Activated CD8-positive, alpha-beta T cell treated with anti-CD3 and anti-CD28 coated beads for 36 hours (primary cell): Measurements from ENCODE around the gene SRA1. TPM values are rescaled to one million over a fixed set of nuclear protein-coding genes. Genes with fewer than 3 reads are reported as not detected.

ENCODE experiments used
- ATAC-seq: fragments of 200-7000 bp; cut with Tn5 transposase; one replicate; pipeline ENCODE4 v1.10.0; 2021; ENCODE audit warnings: mild to moderate bottlenecking, moderate library complexity
- CTCF ChIA-PET: fragments of 350-600 bp; sonication (Branson Sonifier 250); formaldehyde crosslinking; loops from one replicate; lab custom pipeline; 2021; ENCODE audit warnings: antibody characterized with exemption; lab: Charles Lee
- POLR2A ChIA-PET: fragments of 350-600 bp; sonication (Branson Sonifier 250); formaldehyde crosslinking; loops from one replicate; lab custom pipeline; 2021; ENCODE audit warnings: antibody characterized with exemption; lab: Charles Lee
- DNase-seq: peaks from one replicate; pipeline ENCODE4 v3.0.0-alpha.2; 2020
- H3K27ac Mint-ChIP-seq: one replicate; pipeline ENCODE4 v1.8.0; 2021; ENCODE audit warnings: mild to moderate bottlenecking, mixed read lengths
- H3K27me3 Mint-ChIP-seq: one replicate; pipeline ENCODE4 v1.8.0; 2021; ENCODE audit warnings: mixed read lengths
- H3K36me3 Mint-ChIP-seq: one replicate; pipeline ENCODE4 v1.8.0; 2021; ENCODE audit warnings: low read depth, mixed read lengths
- H3K4me1 Mint-ChIP-seq: one replicate; pipeline ENCODE4 v1.8.0; 2021; ENCODE audit warnings: low read depth, mixed read lengths
- H3K4me3 Mint-ChIP-seq: one replicate; pipeline ENCODE4 v1.8.0; 2021; ENCODE audit warnings: mild to moderate bottlenecking, moderate library complexity, mixed read lengths
- H3K9me3 Mint-ChIP-seq: one replicate; pipeline ENCODE4 v1.8.0; 2021; ENCODE audit warnings: mixed read lengths
- CTCF ChIP-seq: fragments of 200-600 bp; IDR thresholded peaks from one replicate; pipeline ENCODE4 v1.8.0; 2022; ENCODE audit warnings: antibody characterized with exemption, mild to moderate bottlenecking
- intact Hi-C: fragments of 100-400 bp; cut with micrococcal nuclease; formaldehyde crosslinking; loops from one replicate; pipeline ENCODE4 v1.10.0; 2022
- total RNA-seq, 2 experiments: library from RNA; stranded (reverse); gene quantifications; one replicate each; pipeline ENCODE4 v1.2.3, GENCODE V29; 2021

SRA1 gene
- total RNA-seq, 2 experiments from 2014 or later, result 47.8 to 49.5 TPM

DNA sequence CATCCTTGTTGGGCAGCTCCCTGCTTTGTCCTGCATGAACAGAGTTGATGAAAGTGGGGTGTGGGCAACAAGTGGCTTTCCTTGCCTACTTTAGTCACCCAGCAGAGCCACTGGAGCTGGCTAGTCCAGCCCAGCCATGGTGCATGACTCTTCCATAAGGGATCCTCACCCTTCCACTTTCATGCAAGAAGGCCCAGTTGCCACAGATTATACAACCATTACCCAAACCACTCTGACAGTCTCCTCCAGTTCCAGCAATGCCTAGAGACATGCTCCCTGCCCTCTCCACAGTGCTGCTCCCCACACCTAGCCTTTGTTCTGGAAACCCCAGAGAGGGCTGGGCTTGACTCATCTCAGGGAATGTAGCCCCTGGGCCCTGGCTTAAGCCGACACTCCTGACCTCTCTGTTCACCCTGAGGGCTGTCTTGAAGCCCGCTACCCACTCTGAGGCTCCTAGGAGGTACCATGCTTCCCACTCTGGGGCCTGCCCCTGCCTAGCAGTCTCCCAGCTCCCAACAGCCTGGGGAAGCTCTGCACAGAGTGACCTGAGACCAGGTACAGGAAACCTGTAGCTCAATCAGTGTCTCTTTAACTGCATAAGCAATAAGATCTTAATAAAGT is 11.3 kb upstream of the SRA1 start:
- intact Hi-C loops, result loop anchor here (10.0 kb wide), 1 partner anchor 136 kb away; the partner anchor contains the start of gene ZMAT2
- DNase-seq, result no peak
- H3K4me3 Mint-ChIP-seq, result no peak overlapping the region
- H3K27me3 Mint-ChIP-seq, result no peaks in the 10 kb centered on the region
- peaks cover 49% of the 10 kb centered on the region for H3K4me1 Mint-ChIP-seq
- no peaks in the 10 kb centered on the region for H3K9me3 Mint-ChIP-seq
- POLR2A ChIA-PET, result interaction anchor here (0.6 to 1.1 kb wide), 3 partner anchors 16 to 404 kb away, joined by 3 read pairs; no protein-coding TSS in a partner anchor
- TF ChIP-seq CTCF, result no peak
- CTCF ChIA-PET, result interaction anchor here (1.0 to 1.7 kb wide), 4 partner anchors 66 to 210 kb away, joined by 3 to 7 read pairs (median 4); no protein-coding TSS in a partner anchor
- H3K36me3 Mint-ChIP-seq, result peaks cover 34% of the 10 kb centered on the region
- H3K27ac Mint-ChIP-seq, result peak overlapping the region; percentile 92
- ATAC-seq, result no peak

DNA sequence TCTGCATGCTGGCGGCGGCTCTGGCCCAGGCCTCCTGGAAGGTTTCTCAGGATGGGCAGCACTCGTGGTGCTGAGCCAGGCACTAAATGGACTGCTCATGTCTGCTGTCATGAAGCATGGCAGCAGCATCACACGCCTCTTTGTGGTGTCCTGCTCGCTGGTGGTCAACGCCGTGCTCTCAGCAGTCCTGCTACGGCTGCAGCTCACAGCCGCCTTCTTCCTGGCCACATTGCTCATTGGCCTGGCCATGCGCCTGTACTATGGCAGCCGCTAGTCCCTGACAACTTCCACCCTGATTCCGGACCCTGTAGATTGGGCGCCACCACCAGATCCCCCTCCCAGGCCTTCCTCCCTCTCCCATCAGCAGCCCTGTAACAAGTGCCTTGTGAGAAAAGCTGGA is 10.6 kb upstream of the SRA1 start:
- Mint-ChIP-seq H3K36me3 (peaks cover 34% of the 10 kb centered on the region), H3K4me1 (peaks cover 53% of the 10 kb centered on the region), H3K27me3 (no peaks in the 10 kb centered on the region), H3K4me3 (no peak overlapping the region), H3K9me3 (no peaks in the 10 kb centered on the region), H3K27ac (peak overlapping the region; percentile 43)
- POLR2A ChIA-PET, result interaction anchor here (1.1 to 1.4 kb wide), 2 partner anchors 9 to 65 kb away, joined by 3 to 6 read pairs; no protein-coding TSS in a partner anchor
- intact Hi-C loops, result loop anchor here (10.0 kb wide), 1 partner anchor 137 kb away; the partner anchor contains the start of gene ZMAT2
- ATAC-seq (no peak), DNase-seq (no peak)
- TF ChIP-seq CTCF, result no peak
- CTCF ChIA-PET, result no interaction called here

- TF ChIP-seq CTCF, result no peak
- peak overlapping the region; percentile 18 for H3K27ac Mint-ChIP-seq
- peaks cover 58% of the 10 kb centered on the region for H3K4me1 Mint-ChIP-seq
- H3K4me3 Mint-ChIP-seq, result no peak overlapping the region
- ChIA-PET POLR2A (interaction anchor here (1.0 to 1.4 kb wide), 3 partner anchors 9 to 65 kb away, joined by 3 to 6 read pairs (median 3); no protein-coding TSS in a partner anchor), CTCF (interaction anchor here (0.7 to 2.6 kb wide), 2 partner anchors 68 to 120 kb away, joined by 3 to 12 read pairs; no protein-coding TSS in a partner anchor)
- H3K9me3 Mint-ChIP-seq, result no peaks in the 10 kb centered on the region
- peaks cover 34% of the 10 kb centered on the region for H3K36me3 Mint-ChIP-seq
- no peak for DNase-seq
- no peaks in the 10 kb centered on the region for H3K27me3 Mint-ChIP-seq
- ATAC-seq, result no peak
- intact Hi-C loops, result loop anchor here (10.0 kb wide), 1 partner anchor 138 kb away; the partner anchor contains the start of gene ZMAT2
These were observed 10.0 kb upstream of the SRA1 start for GRCh38 chr5:140567136-140567818.

GRCh38 chr5:140566665-140567064 is 9.4 kb upstream of the SRA1 start:
- no peak overlapping the region for H3K4me3 Mint-ChIP-seq
- POLR2A ChIA-PET, result interaction anchor here (1.0 to 5.9 kb wide), 4 partner anchors 10 to 66 kb away, joined by 3 to 38 read pairs (median 4); partner anchors contain the start of gene EIF4EBP3
- ATAC-seq (no peak), DNase-seq (no peak)
- no peak for TF ChIP-seq CTCF
- intact Hi-C loops, result loop anchor here (10.0 kb wide), 1 partner anchor 138 kb away; the partner anchor contains the start of gene ZMAT2
- peaks cover 58% of the 10 kb centered on the region for H3K4me1 Mint-ChIP-seq
- CTCF ChIA-PET, result interaction anchor here (0.7 to 2.6 kb wide), 2 partner anchors 69 to 119 kb away, joined by 3 to 12 read pairs; no protein-coding TSS in a partner anchor
- H3K36me3 Mint-ChIP-seq, result peaks cover 34% of the 10 kb centered on the region
- H3K27ac Mint-ChIP-seq, result peak overlapping the region; percentile 3
- H3K27me3 Mint-ChIP-seq, result no peaks in the 10 kb centered on the region
- H3K9me3 Mint-ChIP-seq, result no peaks in the 10 kb centered on the region
